ENCODE data around the gene IL20RB. TPM values are rescaled to one million over a fixed set of nuclear protein-coding genes. Genes with fewer than 3 reads are reported as not detected.

The IL20RB gene
- total and polyA plus RNA-seq, 12 donors, result 0.12 to 1.7 (median 0.71) TPM; not detected in 1

DNA sequence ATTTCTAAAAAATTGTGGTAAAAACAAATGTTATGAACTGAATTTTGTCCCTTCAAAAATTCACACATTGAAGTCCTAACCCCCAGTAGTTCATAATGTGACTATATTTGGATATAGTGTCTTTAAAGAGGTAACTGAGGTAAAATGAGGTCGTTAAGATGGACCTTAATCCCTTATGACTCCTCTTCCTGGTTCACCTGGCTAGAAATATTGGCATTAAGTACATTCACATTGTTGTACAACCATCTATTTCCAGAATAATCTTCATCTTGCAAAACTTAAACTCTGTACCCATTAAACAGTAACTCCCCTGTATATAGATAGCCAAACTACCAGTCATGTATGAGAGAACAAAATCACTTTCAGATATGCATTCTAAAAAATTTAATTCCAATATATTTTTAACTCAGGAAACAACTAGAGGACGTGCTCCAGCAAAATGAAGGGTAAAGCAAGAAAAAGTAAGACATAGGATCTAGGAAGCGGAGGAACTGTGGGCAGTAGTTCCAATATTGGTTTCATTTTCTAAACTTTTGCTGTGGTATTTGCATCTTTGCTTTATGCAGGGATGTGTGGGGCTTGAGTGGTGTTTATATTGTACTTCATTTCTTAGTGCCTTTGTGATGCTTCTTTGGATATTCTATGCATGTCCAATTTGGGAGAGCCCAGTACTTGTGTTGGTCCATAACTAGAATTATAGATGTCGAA, 36.7 kb upstream of the IL20RB start:
- intact Hi-C loops (cut with DNase I), result no loop called here
- 93 to 97% (median 96%) methylated on average over 4 of the region's 4 CpGs for WGBS, 4 donors
- TF ChIP-seq, protein P1, sequence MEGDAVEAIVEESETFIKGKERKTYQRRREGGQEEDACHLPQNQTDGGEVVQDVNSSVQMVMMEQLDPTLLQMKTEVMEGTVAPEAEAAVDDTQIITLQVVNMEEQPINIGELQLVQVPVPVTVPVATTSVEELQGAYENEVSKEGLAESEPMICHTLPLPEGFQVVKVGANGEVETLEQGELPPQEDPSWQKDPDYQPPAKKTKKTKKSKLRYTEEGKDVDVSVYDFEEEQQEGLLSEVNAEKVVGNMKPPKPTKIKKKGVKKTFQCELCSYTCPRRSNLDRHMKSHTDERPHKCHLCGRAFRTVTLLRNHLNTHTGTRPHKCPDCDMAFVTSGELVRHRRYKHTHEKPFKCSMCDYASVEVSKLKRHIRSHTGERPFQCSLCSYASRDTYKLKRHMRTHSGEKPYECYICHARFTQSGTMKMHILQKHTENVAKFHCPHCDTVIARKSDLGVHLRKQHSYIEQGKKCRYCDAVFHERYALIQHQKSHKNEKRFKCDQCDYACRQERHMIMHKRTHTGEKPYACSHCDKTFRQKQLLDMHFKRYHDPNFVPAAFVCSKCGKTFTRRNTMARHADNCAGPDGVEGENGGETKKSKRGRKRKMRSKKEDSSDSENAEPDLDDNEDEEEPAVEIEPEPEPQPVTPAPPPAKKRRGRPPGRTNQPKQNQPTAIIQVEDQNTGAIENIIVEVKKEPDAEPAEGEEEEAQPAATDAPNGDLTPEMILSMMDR (IDR thresholded peaks at IDR 0.05), result no peak
- no peak for TF ChIP-seq POLR2A (IDR thresholded peaks at IDR 0.05)

DNA sequence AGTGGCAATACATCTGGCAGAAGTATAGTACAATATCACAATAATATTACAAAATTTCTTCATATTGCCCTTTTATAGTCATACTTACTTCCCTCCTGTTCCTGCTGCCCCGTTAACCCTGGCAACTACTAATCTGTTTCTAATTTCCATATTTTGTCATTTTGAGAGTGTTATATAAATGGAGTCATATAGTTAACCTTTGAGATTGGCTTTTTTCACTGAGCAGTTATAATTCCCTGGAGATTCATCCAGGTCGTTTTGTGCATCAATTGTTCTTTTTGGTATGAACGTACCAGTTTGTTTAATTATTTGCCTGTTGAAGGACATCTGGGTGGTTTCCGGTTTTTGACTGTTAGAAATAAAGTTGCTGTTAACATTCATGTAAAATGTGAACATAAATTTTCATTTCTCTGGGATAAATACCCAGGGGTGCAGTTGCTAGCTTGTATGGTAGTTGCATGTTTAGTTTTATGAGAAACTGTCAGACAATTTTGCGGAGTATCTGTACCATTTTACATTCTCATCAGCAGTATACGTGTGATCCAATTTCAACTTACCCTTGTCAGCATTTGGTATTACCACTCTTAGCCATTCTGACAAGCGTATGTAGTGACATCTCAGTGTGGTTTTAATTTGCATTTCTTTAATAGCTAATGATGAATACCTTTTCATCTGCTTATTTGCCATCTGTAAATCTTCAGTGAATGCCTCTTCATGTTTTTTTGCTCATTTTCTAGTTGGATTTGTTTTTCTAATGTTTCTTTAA, 32.2 kb upstream of the IL20RB start:
- intact Hi-C loops (cut with DNase I), result no loop called here
- no peak for DNase-seq
- no peak for TF ChIP-seq POLR2A (IDR thresholded peaks at IDR 0.05)
- TF ChIP-seq, protein P1 (IDR thresholded peaks at IDR 0.05), result no peak
- no peaks in the 10 kb centered on the region for H3K9me3 ChIP-seq (replicated peaks in 1 of 3)
- no peak overlapping the region for H3K27ac ChIP-seq
- WGBS, 4 donors, result 54 to 67% (median 63%) methylated on average over 7 of the region's 7 CpGs
- peaks cover 0 to 23% of the 10 kb centered on the region in 2 donors for H3K4me1 ChIP-seq (replicated peaks in 1 of 2)
- no peaks in the 10 kb centered on the region for H3K27me3 ChIP-seq
- H3K4me3 ChIP-seq, result no peak overlapping the region
- H3K36me3 ChIP-seq (replicated peaks in 1 of 2), result no peaks in the 10 kb centered on the region

More for the DNA sequence above, 36.7 kb upstream of the IL20RB start:
- no peaks in the 10 kb centered on the region for H3K27me3 ChIP-seq
- peaks cover 7 to 38% of the 10 kb centered on the region in 2 donors for H3K4me1 ChIP-seq (replicated peaks in 1 of 2)
- no peak overlapping the region for H3K27ac ChIP-seq
- H3K36me3 ChIP-seq (replicated peaks in 1 of 2), result no peaks in the 10 kb centered on the region
- no peaks in the 10 kb centered on the region for H3K9me3 ChIP-seq (replicated peaks in 1 of 3)
- no peak for DNase-seq
- no peak overlapping the region for H3K4me3 ChIP-seq

DNA sequence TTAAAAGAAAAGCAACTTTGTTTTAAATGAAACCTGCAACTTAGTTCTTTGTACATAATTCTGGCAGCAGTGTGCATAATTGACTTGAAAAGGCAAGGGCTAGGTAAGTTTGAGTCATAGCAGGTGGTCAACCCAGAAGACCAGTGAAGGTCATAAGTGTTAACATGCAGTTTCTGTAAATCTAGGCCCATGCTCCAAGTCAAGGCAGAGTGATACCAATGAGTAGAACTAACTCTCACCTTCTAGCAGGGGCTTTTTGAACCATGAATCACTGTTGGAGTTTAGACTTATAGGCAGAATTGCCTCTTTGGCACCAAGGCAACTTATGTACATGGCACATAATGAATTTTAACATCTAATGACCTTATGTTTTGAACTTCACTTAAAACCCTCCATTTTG, 29.5 kb upstream of the IL20RB start:
- no peak overlapping the region for H3K4me3 ChIP-seq
- H3K27me3 ChIP-seq, result no peaks in the 10 kb centered on the region
- peaks cover 0 to 43% of the 10 kb centered on the region in 2 donors for H3K4me1 ChIP-seq (replicated peaks in 1 of 2)
- H3K9me3 ChIP-seq (replicated peaks in 1 of 3), result no peaks in the 10 kb centered on the region
- no peaks in the 10 kb centered on the region for H3K36me3 ChIP-seq (replicated peaks in 1 of 2)
- intact Hi-C loops (cut with DNase I), result no loop called here
- no peak overlapping the region for H3K27ac ChIP-seq
- no peak for TF ChIP-seq POLR2A (IDR thresholded peaks at IDR 0.05)
- TF ChIP-seq, protein P1 (IDR thresholded peaks at IDR 0.05), result no peak
- DNase-seq, result no peak

DNA sequence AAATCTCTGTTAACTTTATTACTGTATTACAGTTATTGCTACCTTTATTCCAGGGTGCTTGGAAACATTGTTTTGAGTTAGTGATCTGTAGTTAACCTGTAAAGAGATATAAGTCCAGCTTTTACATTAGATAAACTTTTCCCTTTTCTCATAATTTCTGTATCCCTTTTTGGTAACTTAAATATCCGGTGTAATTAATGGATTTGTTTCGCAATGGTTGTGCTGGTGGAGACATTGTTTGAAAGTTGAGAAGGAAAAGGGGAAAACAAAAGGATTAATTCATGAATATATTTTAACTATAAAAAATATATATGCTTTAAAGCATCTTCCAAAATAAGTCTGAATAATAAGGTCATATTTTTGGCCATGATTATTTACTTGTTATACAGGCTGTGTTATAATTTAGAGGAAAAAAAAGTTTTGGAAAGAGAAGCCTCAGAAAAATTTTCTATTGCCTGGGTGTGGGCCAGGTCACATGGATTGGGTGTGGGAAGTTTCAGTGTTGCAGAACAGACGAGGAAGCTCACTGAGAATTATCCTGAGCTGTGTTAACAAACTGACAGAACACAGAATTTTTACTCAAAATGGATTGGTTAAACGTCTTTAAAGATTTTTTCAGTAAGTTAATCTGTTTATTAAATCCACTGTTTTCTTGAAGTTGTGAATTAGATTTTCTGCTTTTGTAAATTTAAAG, 27.7 kb upstream of the IL20RB start:
- Histone ChIP-seq H3K9me3 (replicated peaks in 1 of 3) (no peaks in the 10 kb centered on the region), H3K27ac (peak overlapping the region in 2 of 5 donors; percentile 13 to 27), H3K27me3 (no peaks in the 10 kb centered on the region), H3K4me1 (replicated peaks in 1 of 2) (peaks cover 0 to 38% of the 10 kb centered on the region in 2 donors), H3K4me3 (peak overlapping the region in 1 of 4 donors; percentile 25), H3K36me3 (replicated peaks in 1 of 2) (no peaks in the 10 kb centered on the region)
- WGBS, 4 donors, result 28 to 33% (median 30%) methylated on average over 4 of the region's 4 CpGs
- TF ChIP-seq POLR2A (IDR thresholded peaks at IDR 0.05), result no peak
- TF ChIP-seq, protein P1 (IDR thresholded peaks at IDR 0.05), result no peak
- intact Hi-C loops (cut with DNase I), result no loop called here
- DNase-seq, result peak; percentile 40 to 76 (median 62)

All from adrenal gland (tissue), 12 donors.